GM23338 (cell line): ENCODE data around the gene CYB561D2. TPM values are rescaled to one million over a fixed set of nuclear protein-coding genes. Genes with fewer than 3 reads are reported as not detected.
"Not testable (repeated sequence)": the region's sequence is repeated elsewhere in the genome, so short reads cannot be mapped to it uniquely, and the experiment has no call there.

Source experiments
- ATAC-seq: fragments of 200-7000 bp; cut with Tn5 transposase; 3 replicates; pipeline ENCODE4 v1.9.1; 2020
- DNase-seq: peaks from one replicate; pipeline ENCODE4 v3.0.0-alpha.2; 2015; ENCODE audit warnings: low spot score
- H2AFZ ChIP-seq: fragments of 200-600 bp; sonication (generic); 2 replicates; pipeline ENCODE4 v1.8.0; 2016; ENCODE audit warnings: antibody characterized with exemption, mild to moderate bottlenecking, moderate library complexity
- H3F3A ChIP-seq: fragments of 200-600 bp; sonication (generic); replicated peaks from 2 replicates; pipeline ENCODE4 v1.8.0; 2017; ENCODE audit warnings: antibody characterized with exemption, mixed run types, low read depth
- H3K27ac ChIP-seq: fragments of 200-600 bp; sonication (generic); 2 replicates; pipeline ENCODE4 v1.6.1; 2016; ENCODE audit warnings: low read depth
- H3K27me3 ChIP-seq: fragments of 200-600 bp; sonication (generic); 2 replicates; pipeline ENCODE4 v1.8.0; 2016; ENCODE audit warnings: mild to moderate bottlenecking, mixed run types, moderate library complexity; ENCODE audit not compliant: insufficient read depth
- H3K36me3 ChIP-seq: fragments of 200-600 bp; sonication (generic); 2 replicates; pipeline ENCODE4 v1.8.0; 2016; ENCODE audit warnings: mild to moderate bottlenecking; ENCODE audit not compliant: insufficient read depth
- H3K4me1 ChIP-seq: fragments of 200-600 bp; sonication (generic); 2 replicates; pipeline ENCODE4 v1.8.0; 2016; ENCODE audit warnings: mild to moderate bottlenecking, moderate library complexity; ENCODE audit not compliant: insufficient read depth
- H3K4me2 ChIP-seq: fragments of 200-600 bp; sonication (generic); 2 replicates; pipeline ENCODE4 v1.7.1; 2017; ENCODE audit warnings: mixed run types
- H3K4me3 ChIP-seq: fragments of 200-600 bp; sonication (generic); 2 replicates; pipeline ENCODE4 v1.6.1; 2016; ENCODE audit warnings: mixed run types
- H3K79me2 ChIP-seq: fragments of 200-600 bp; sonication (generic); replicated peaks from 2 replicates; pipeline ENCODE4 v1.8.0; 2017; ENCODE audit warnings: mild to moderate bottlenecking; ENCODE audit not compliant: insufficient read depth
- H3K9me2 ChIP-seq: fragments of 200-600 bp; sonication (generic); 2 replicates; pipeline ENCODE4 v1.8.0; 2017; ENCODE audit not compliant: insufficient read depth
- H4K20me1 ChIP-seq: fragments of 200-600 bp; sonication (generic); replicated peaks from 2 replicates; pipeline ENCODE4 v1.8.0; 2017; ENCODE audit warnings: mild to moderate bottlenecking; ENCODE audit not compliant: insufficient read depth
- H3K27ac Mint-ChIP-seq: 2 replicates; pipeline ENCODE4 v1.8.0; 2020; ENCODE audit warnings: inconsistent platforms, mild to moderate bottlenecking, moderate library complexity, mixed read lengths
- H3K27me3 Mint-ChIP-seq: 3 replicates; pipeline ENCODE4 v1.8.0; 2022; ENCODE audit warnings: low read depth, mild to moderate bottlenecking, moderate library complexity, mixed read lengths, inconsistent platforms; ENCODE audit not compliant: insufficient read depth, poor library complexity
- H3K36me3 Mint-ChIP-seq: 3 replicates; pipeline ENCODE4 v1.8.0; 2021; ENCODE audit warnings: low read depth, mild to moderate bottlenecking, inconsistent platforms, moderate library complexity, mixed read lengths
- H3K4me1 Mint-ChIP-seq: 3 replicates; pipeline ENCODE4 v1.8.0; 2020; ENCODE audit warnings: mild to moderate bottlenecking, inconsistent platforms, mixed read lengths
- H3K4me3 Mint-ChIP-seq: 3 replicates; pipeline ENCODE4 v1.8.0; 2021; ENCODE audit warnings: moderate library complexity, mild to moderate bottlenecking, inconsistent platforms, mixed read lengths
- H3K9me3 Mint-ChIP-seq: 3 replicates; pipeline ENCODE4 v1.8.0; 2020; ENCODE audit warnings: moderate library complexity, mild to moderate bottlenecking, inconsistent platforms, mixed read lengths
- CREB1 ChIP-seq: fragments of 250-450 bp; sonication (Bioruptor Pico); IDR thresholded peaks from 2 replicates; pipeline ENCODE4 v1.5.0; 2020; ENCODE audit warnings: low read depth, mild to moderate bottlenecking, moderate library complexity
- CTCF ChIP-seq, 2 experiments: fragments of 200-600 bp in 1 of 2; sonication (generic) in 1 of 2; conservative IDR thresholded peaks; 2 replicates each; pipeline versions ENCODE4 v1.5.1 to v1.6.1; 2016 to 2017; ENCODE audit warnings: antibody characterized with exemption in 2 of 2, low read depth in 2 of 2, mild to moderate bottlenecking in 2 of 2, moderate library complexity in 1 of 2
- ETS1 ChIP-seq: IDR thresholded peaks from 2 replicates; pipeline ENCODE4 v1.6.1; 2016; ENCODE audit warnings: antibody characterized with exemption
- EZH2 ChIP-seq: fragments of 200-600 bp; sonication (generic); IDR thresholded peaks from one replicate; pipeline ENCODE4 v1.8.0; 2017; ENCODE audit warnings: antibody characterized with exemption, mild to moderate bottlenecking, low read depth; ENCODE audit not compliant: unreplicated experiment
- EZH2phosphoT487 ChIP-seq: fragments of 200-600 bp; sonication (generic); IDR thresholded peaks from one replicate; pipeline ENCODE4 v1.8.1; 2018; ENCODE audit warnings: antibody characterized with exemption; ENCODE audit not compliant: unreplicated experiment
- JUNB ChIP-seq: IDR thresholded peaks from one replicate; pipeline ENCODE4 v1.6.1; 2016; ENCODE audit warnings: antibody characterized with exemption; ENCODE audit not compliant: unreplicated experiment
- POLR2AphosphoS5 ChIP-seq: IDR thresholded peaks from 2 replicates; pipeline ENCODE4 v1.6.1; 2016; ENCODE audit warnings: antibody characterized with exemption, low read depth
- STAT1 ChIP-seq: IDR thresholded peaks from one replicate; pipeline ENCODE4 v1.6.1; 2016; ENCODE audit warnings: antibody characterized with exemption; ENCODE audit not compliant: unreplicated experiment
- ZNF331 ChIP-seq: fragments of 250-450 bp; sonication (Bioruptor Pico); IDR thresholded peaks from 2 replicates; pipeline ENCODE4 v1.5.0; 2020; ENCODE audit warnings: low read depth, mild to moderate bottlenecking, moderate library complexity
- ZNF462 ChIP-seq: fragments of 250-450 bp; sonication (Bioruptor Pico); IDR thresholded peaks from 2 replicates; pipeline ENCODE4 v1.5.0; 2020; ENCODE audit warnings: mild to moderate bottlenecking, moderate library complexity
- polyA plus RNA-seq: library from polyadenylated mRNA; unstranded; fragments of >200 nt; fragmentation: Nextera tagmentation; extraction: Ambion mirVana; gene quantifications from 2 replicates; pipeline ENCODE4 v1.2.1, GENCODE V29; 2016
- total RNA-seq: library from RNA; depleted of rRNA; stranded (reverse); fragments of >200 nt; shearing (Covaris generic); gene quantifications from 2 replicates; pipeline ENCODE4 v1.2.3, GENCODE V29; 2014

Gene CYB561D2
- total and polyA plus RNA-seq, 2 experiments from 2014 or later, result 10.1 to 18.2 TPM

- TF ChIP-seq ZNF462 (CRISPR knock-in tag) (no peak), ETS1 (no peak), POLR2AphosphoS5 (no peak), EZH2 (no peak), CREB1 (CRISPR knock-in tag) (no peak), CTCF (conservative IDR thresholded peaks at IDR 0.05; ENCODE audit: low read depth in 2 of 2) (no peak), EZH2phosphoT487 (no peak), ZNF331 (CRISPR knock-in tag) (no peak), STAT1 (no peak), JUNB (no peak)
Measured at GRCh38 chr3:50304601-50305000, 46.1 kb upstream of the CYB561D2 start (continued).

GRCh38 chr3:50312041-50312440, 38.6 kb upstream of the CYB561D2 start:
- not testable (repeated sequence) for H3K27me3 ChIP-seq, H3K79me2 ChIP-seq

More at GRCh38 chr3:50312041-50312440, 38.6 kb upstream of the CYB561D2 start:
- Mint-ChIP-seq H3K9me3 (peaks cover 50% of the 10 kb centered on the region), H3K36me3 (peaks cover 58% of the 10 kb centered on the region)
- H3F3A ChIP-seq, H3K27ac Mint-ChIP-seq, H3K4me1 ChIP-seq, H3K4me2 ChIP-seq, H3K4me3 ChIP-seq, H3K4me1 Mint-ChIP-seq, H4K20me1 ChIP-seq, H3K9me2 ChIP-seq, H3K27ac ChIP-seq, DNase-seq, H2AFZ ChIP-seq, H3K36me3 ChIP-seq, H3K4me3 Mint-ChIP-seq, ATAC-seq, H3K27me3 Mint-ChIP-seq: not testable (repeated sequence)
